HUES48 (cell line): Measurements from ENCODE around the gene PFDN2.

Experiments used
- H3K27ac ChIP-seq: one replicate; pipeline ENCODE4 v1.7.0; 2013; ENCODE audit warnings: low read depth, low read length, inconsistent platforms
- H3K27me3 ChIP-seq: 2 replicates; pipeline ENCODE4 v1.6.1; 2013; ENCODE audit warnings: mild to moderate bottlenecking, low read length; ENCODE audit not compliant: control insufficient read depth, insufficient read depth
- H3K36me3 ChIP-seq: 2 replicates; pipeline ENCODE4 v1.6.1; 2013; ENCODE audit warnings: low read length; ENCODE audit not compliant: control insufficient read depth, insufficient read depth
- H3K4me1 ChIP-seq: 2 replicates; pipeline ENCODE4 v1.6.1; 2013; ENCODE audit warnings: mild to moderate bottlenecking, low read length; ENCODE audit not compliant: control insufficient read depth, insufficient read depth
- H3K4me3 ChIP-seq: 2 replicates; pipeline ENCODE4 v1.5.1; 2013; ENCODE audit warnings: mild to moderate bottlenecking, low read depth, low read length
- H3K9ac ChIP-seq: 2 replicates; pipeline ENCODE4 v1.6.1; 2013; ENCODE audit warnings: mild to moderate bottlenecking, low read depth, low read length, moderate library complexity
- H3K9me3 ChIP-seq: 2 replicates; pipeline ENCODE4 v1.6.1; 2013; ENCODE audit warnings: low read length; ENCODE audit not compliant: control insufficient read depth, insufficient read depth

PFDN2 gene

GRCh38 chr1:161098210-161099068, 19.4 kb downstream of the PFDN2 start, which contains the start of gene KLHDC9:
Gene KLHDC9 (plus strand): TSS chr1:161098361. CDS start chr1:161098536, 175 bp downstream.
- H3K27ac ChIP-seq, result peak within 1 kb of the TSS; percentile 76
- H3K36me3 ChIP-seq, result peaks cover 23% of the 10 kb centered on the region
- H3K9ac ChIP-seq, result peak within 1 kb of the TSS; percentile 62
- H3K4me3 ChIP-seq, result peak within 1 kb of the TSS; percentile 93
- H3K9me3 ChIP-seq, result no peaks in the 10 kb centered on the region
- no peaks in the 10 kb centered on the region for H3K27me3 ChIP-seq
- 0 out of 2 replicates have a peak, but pooled peaks cover 4% of the 10 kb centered on the region for H3K4me1 ChIP-seq

GRCh38 chr1:161096530-161096929, 21.3 kb downstream of the PFDN2 start:
- H3K4me1 ChIP-seq, result 0 out of 2 replicates have a peak, but pooled peaks cover 4% of the 10 kb centered on the region
- no peak overlapping the region for H3K9ac ChIP-seq
- no peak overlapping the region for H3K4me3 ChIP-seq
- no peak overlapping the region for H3K27ac ChIP-seq
- H3K9me3 ChIP-seq, result no peaks in the 10 kb centered on the region
- H3K36me3 ChIP-seq, result peaks cover 14% of the 10 kb centered on the region
- no peaks in the 10 kb centered on the region for H3K27me3 ChIP-seq

GRCh38 chr1:161096015-161096414, 21.8 kb downstream of the PFDN2 start:
- H3K36me3 ChIP-seq, result peaks cover 11% of the 10 kb centered on the region
- no peak overlapping the region for H3K27ac ChIP-seq
- no peak overlapping the region for H3K9ac ChIP-seq
- H3K9me3 ChIP-seq, result no peaks in the 10 kb centered on the region
- no peaks in the 10 kb centered on the region for H3K27me3 ChIP-seq
- no peak overlapping the region for H3K4me3 ChIP-seq
- H3K4me1 ChIP-seq, result 0 out of 2 replicates have a peak, but pooled peaks cover 4% of the 10 kb centered on the region

GRCh38 chr1:161095230-161095629, 22.6 kb downstream of the PFDN2 start:
- H3K27ac ChIP-seq, result no peak overlapping the region
- H3K9ac ChIP-seq, result no peak overlapping the region
- H3K9me3 ChIP-seq, result no peaks in the 10 kb centered on the region
- no peaks in the 10 kb centered on the region for H3K27me3 ChIP-seq
- H3K4me1 ChIP-seq, result 0 out of 2 replicates have a peak, but pooled peaks cover 4% of the 10 kb centered on the region
- H3K36me3 ChIP-seq, result peaks cover 4% of the 10 kb centered on the region; the same call in 1 of the 2 replicates
- H3K4me3 ChIP-seq, result no peak overlapping the region

- 0 out of 2 replicates have a peak, but pooled peaks cover 8% of the 10 kb centered on the region for H3K4me1 ChIP-seq
- H3K36me3 ChIP-seq, result no peaks in the 10 kb centered on the region
- no peak overlapping the region for H3K27ac ChIP-seq
- no peak overlapping the region for H3K9ac ChIP-seq
- no peaks in the 10 kb centered on the region for H3K9me3 ChIP-seq
- no peaks in the 10 kb centered on the region for H3K27me3 ChIP-seq
- H3K4me3 ChIP-seq, result no peak overlapping the region
Measured at GRCh38 chr1:161094481-161094880, 23.4 kb downstream of the PFDN2 start.

- H3K4me1 ChIP-seq, result 0 out of 2 replicates have a peak, but pooled peaks cover 7% of the 10 kb centered on the region
Measured at GRCh38 chr1:161092621-161093028, 25.2 kb downstream of the PFDN2 start.

GRCh38 chr1:161091796-161092507, 25.9 kb downstream of the PFDN2 start:
- no peaks in the 10 kb centered on the region for H3K36me3 ChIP-seq
- H3K4me3 ChIP-seq, result no peak overlapping the region
- H3K4me1 ChIP-seq, result 0 out of 2 replicates have a peak, but pooled peaks cover 7% of the 10 kb centered on the region
- no peaks in the 10 kb centered on the region for H3K9me3 ChIP-seq
- no peak overlapping the region for H3K27ac ChIP-seq
- H3K9ac ChIP-seq, result no peak overlapping the region
- H3K27me3 ChIP-seq, result no peaks in the 10 kb centered on the region

More at GRCh38 chr1:161092621-161093028, 25.2 kb downstream of the PFDN2 start:
- no peaks in the 10 kb centered on the region for H3K27me3 ChIP-seq
- H3K9me3 ChIP-seq, result no peaks in the 10 kb centered on the region
- H3K4me3 ChIP-seq, result no peak overlapping the region
- no peak overlapping the region for H3K9ac ChIP-seq
- H3K27ac ChIP-seq, result no peak overlapping the region
- H3K36me3 ChIP-seq, result no peaks in the 10 kb centered on the region

GRCh38 chr1:161091093-161091492, 26.7 kb downstream of the PFDN2 start:
- H3K9me3 ChIP-seq, result no peaks in the 10 kb centered on the region
- H3K27ac ChIP-seq, result no peak overlapping the region
- H3K4me3 ChIP-seq, result no peak overlapping the region
- H3K27me3 ChIP-seq, result no peaks in the 10 kb centered on the region
- 0 out of 2 replicates have a peak, but pooled peaks cover 7% of the 10 kb centered on the region for H3K4me1 ChIP-seq
- no peaks in the 10 kb centered on the region for H3K36me3 ChIP-seq
- H3K9ac ChIP-seq, result no peak overlapping the region

GRCh38 chr1:161090617-161091016, 27.2 kb downstream of the PFDN2 start:
- Histone ChIP-seq H3K36me3 (no peaks in the 10 kb centered on the region), H3K27me3 (no peaks in the 10 kb centered on the region), H3K4me1 (0 out of 2 replicates have a peak, but pooled peaks cover 7% of the 10 kb centered on the region), H3K4me3 (no peak overlapping the region), H3K9ac (no peak overlapping the region), H3K9me3 (no peaks in the 10 kb centered on the region), H3K27ac (no peak overlapping the region)

GRCh38 chr1:161089938-161090337, 27.9 kb downstream of the PFDN2 start:
- Histone ChIP-seq H3K4me1 (0 out of 2 replicates have a peak, but pooled peaks cover 7% of the 10 kb centered on the region), H3K4me3 (no peak overlapping the region), H3K27ac (no peak overlapping the region), H3K9ac (no peak overlapping the region), H3K36me3 (no peaks in the 10 kb centered on the region), H3K27me3 (no peaks in the 10 kb centered on the region), H3K9me3 (no peaks in the 10 kb centered on the region)
